Activated T-cell treated with anti-CD3 and anti-CD28 coated beads for 4 hours (primary cell): ENCODE measurements around the gene ATF7IP2.
"Not testable (repeated sequence)": the region's sequence is repeated elsewhere in the genome, so short reads cannot be mapped to it uniquely, and the experiment has no call there.

Experiments used
- DNase-seq: peaks from one replicate; pipeline ENCODE4 v3.0.0-alpha.2; 2020

The ATF7IP2 gene

GRCh38 chr16:10453159-10453510 is 67.3 kb downstream of the ATF7IP2 start:
- DNase-seq, result no peak

- no peak for DNase-seq
Observed at GRCh38 chr16:10465821-10466220, 80.0 kb downstream of the ATF7IP2 start.

GRCh38 chr16:10466313-10466712 is 80.5 kb downstream of the ATF7IP2 start:
- no peak for DNase-seq

GRCh38 chr16:10466861-10467260 is 81.0 kb downstream of the ATF7IP2 start:
- no peak for DNase-seq

- not testable (repeated sequence) for DNase-seq
Observed at GRCh38 chr16:10476636-10477035, 90.8 kb downstream of the ATF7IP2 start.

GRCh38 chr16:10480151-10480550 is 94.3 kb downstream of the ATF7IP2 start:
- DNase-seq, result no peak

- DNase-seq, result no peak
Observed at GRCh38 chr16:10485159-10485558, 99.3 kb downstream of the ATF7IP2 start.

GRCh38 chr16:10485698-10486382 is 100.0 kb downstream of the ATF7IP2 start:
- no peak for DNase-seq

GRCh38 chr16:10490141-10490540 is 104.3 kb downstream of the ATF7IP2 start:
- DNase-seq, result no peak

GRCh38 chr16:10493276-10493675 is 107.4 kb downstream of the ATF7IP2 start:
- no peak for DNase-seq

GRCh38 chr16:10494343-10495030 is 108.6 kb downstream of the ATF7IP2 start:
- no peak for DNase-seq

- no peak for DNase-seq
Observed at GRCh38 chr16:10495031-10495345, 109.1 kb downstream of the ATF7IP2 start.

GRCh38 chr16:10497132-10498101 is 111.6 kb downstream of the ATF7IP2 start:
- no peak for DNase-seq

- DNase-seq, result no peak
Observed at GRCh38 chr16:10500582-10500981, 114.7 kb downstream of the ATF7IP2 start.

- no peak for DNase-seq
Observed at GRCh38 chr16:10501016-10501607, 115.3 kb downstream of the ATF7IP2 start.

GRCh38 chr16:10502776-10503175 is 116.9 kb downstream of the ATF7IP2 start:
- DNase-seq, result no peak

GRCh38 chr16:10504404-10504885 is 118.6 kb downstream of the ATF7IP2 start:
- DNase-seq, result no peak

GRCh38 chr16:10505286-10505685 is 119.4 kb downstream of the ATF7IP2 start:
- DNase-seq, result not testable (repeated sequence)

GRCh38 chr16:10509534-10510025 is 123.7 kb downstream of the ATF7IP2 start:
- peak; percentile 65 for DNase-seq

GRCh38 chr16:10510279-10510678 is 124.4 kb downstream of the ATF7IP2 start:
- no peak for DNase-seq

GRCh38 chr16:10511829-10512228 is 126.0 kb downstream of the ATF7IP2 start:
- DNase-seq, result no peak

- peak; percentile 25 for DNase-seq
Observed at GRCh38 chr16:10514369-10515055, 128.7 kb downstream of the ATF7IP2 start.
